ENCODE data around the gene AOC1.

The AOC1 gene

DNA sequence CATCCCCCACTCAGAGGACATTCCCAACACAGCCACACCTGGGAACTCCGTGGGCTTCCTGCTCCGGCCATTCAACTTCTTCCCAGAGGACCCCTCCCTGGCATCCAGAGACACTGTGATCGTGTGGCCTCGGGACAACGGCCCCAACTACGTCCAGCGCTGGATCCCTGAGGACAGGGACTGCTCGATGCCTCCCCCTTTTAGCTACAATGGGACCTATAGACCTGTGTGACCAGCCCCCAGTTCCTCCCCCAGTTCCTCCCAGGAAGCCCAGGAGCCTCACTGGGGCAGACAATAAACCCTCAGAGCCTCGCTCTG, 8.6 kb downstream of the AOC1 start:
- POLR2A ChIA-PET = no interaction called here

GRCh38 chr7:150862356-150862755, 10.0 kb downstream of the AOC1 start:
- Histone ChIP-seq H3K9me3 (ENCODE audit: control insufficient read depth, insufficient read depth, low read depth, low read length) (no peaks in the 10 kb centered on the region), H3K4me1 (ENCODE audit: control insufficient read depth, insufficient read depth, low read length) (no peaks in the 10 kb centered on the region), H3K36me3 (ENCODE audit: control insufficient read depth in 2 of 2, insufficient read depth in 1 of 2, low read length in 2 of 2) (no peaks in the 10 kb centered on the region), H3K4me3 (ENCODE audit: low read depth, low read length) (no peak overlapping the region), H3K27ac (ENCODE audit: extremely low read depth, low read depth, low read length) (no peak overlapping the region)
- ChIA-PET POLR2A (no interaction called here), CTCF (no interaction called here)
- no peak for TF ChIP-seq ZNF514 (tag by site-specific recombination; IDR thresholded peaks at IDR 0.05)
- TF ChIP-seq ZNF510 (tag by site-specific recombination; IDR thresholded peaks at IDR 0.05; ENCODE audit: insufficient replicate concordance) = no peak
- no peak for TF ChIP-seq ZNF560 (tag by site-specific recombination; IDR thresholded peaks at IDR 0.05; ENCODE audit: borderline replicate concordance)
- no peak for TF ChIP-seq ZBTB7A (tag by site-specific recombination; IDR thresholded peaks at IDR 0.05; ENCODE audit: low read depth)
- no peak for TF ChIP-seq ZNF423 (tag by site-specific recombination; IDR thresholded peaks at IDR 0.05)
- TF ChIP-seq ZNF704 (tag by site-specific recombination; IDR thresholded peaks at IDR 0.05) = no peak
- TF ChIP-seq ZNF747 (tag by site-specific recombination; IDR thresholded peaks at IDR 0.05) = no peak
- TF ChIP-seq KLF16 (tag by site-specific recombination; IDR thresholded peaks at IDR 0.05) = no peak
- TF ChIP-seq HOXC10 (CRISPR knock-in tag; IDR thresholded peaks at IDR 0.05) = no peak
- TF ChIP-seq ZNF274 (IDR thresholded peaks at IDR 0.05; ENCODE audit: low read length) = no peak
- TF ChIP-seq ZNF274 (tag by site-specific recombination; IDR thresholded peaks at IDR 0.05; ENCODE audit: borderline replicate concordance) = no peak
- no peak for TF ChIP-seq ZNF280C (tag by site-specific recombination; IDR thresholded peaks at IDR 0.05)

More for the DNA sequence above, 8.6 kb downstream of the AOC1 start:
- TF ChIP-seq HOXD13 (CRISPR knock-in tag; IDR thresholded peaks at IDR 0.05; ENCODE audit: borderline replicate concordance) = no peak
- no peak for TF ChIP-seq ZFHX2 (tag by site-specific recombination; conservative IDR thresholded peaks at IDR 0.05)
- TF ChIP-seq, protein P1, sequence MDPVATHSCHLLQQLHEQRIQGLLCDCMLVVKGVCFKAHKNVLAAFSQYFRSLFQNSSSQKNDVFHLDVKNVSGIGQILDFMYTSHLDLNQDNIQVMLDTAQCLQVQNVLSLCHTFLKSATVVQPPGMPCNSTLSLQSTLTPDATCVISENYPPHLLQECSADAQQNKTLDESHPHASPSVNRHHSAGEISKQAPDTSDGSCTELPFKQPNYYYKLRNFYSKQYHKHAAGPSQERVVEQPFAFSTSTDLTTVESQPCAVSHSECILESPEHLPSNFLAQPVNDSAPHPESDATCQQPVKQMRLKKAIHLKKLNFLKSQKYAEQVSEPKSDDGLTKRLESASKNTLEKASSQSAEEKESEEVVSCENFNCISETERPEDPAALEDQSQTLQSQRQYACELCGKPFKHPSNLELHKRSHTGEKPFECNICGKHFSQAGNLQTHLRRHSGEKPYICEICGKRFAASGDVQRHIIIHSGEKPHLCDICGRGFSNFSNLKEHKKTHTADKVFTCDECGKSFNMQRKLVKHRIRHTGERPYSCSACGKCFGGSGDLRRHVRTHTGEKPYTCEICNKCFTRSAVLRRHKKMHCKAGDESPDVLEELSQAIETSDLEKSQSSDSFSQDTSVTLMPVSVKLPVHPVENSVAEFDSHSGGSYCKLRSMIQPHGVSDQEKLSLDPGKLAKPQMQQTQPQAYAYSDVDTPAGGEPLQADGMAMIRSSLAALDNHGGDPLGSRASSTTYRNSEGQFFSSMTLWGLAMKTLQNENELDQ (tag by site-specific recombination; IDR thresholded peaks at IDR 0.05; ENCODE audit: low read depth) = no peak
- Histone ChIP-seq H3K9me3 (ENCODE audit: control insufficient read depth, insufficient read depth, low read depth, low read length) (no peaks in the 10 kb centered on the region), H3K4me1 (ENCODE audit: control insufficient read depth, insufficient read depth, low read length) (no peaks in the 10 kb centered on the region), H3K36me3 (ENCODE audit: control insufficient read depth in 2 of 2, insufficient read depth in 1 of 2, low read length in 2 of 2) (no peaks in the 10 kb centered on the region), H3K4me3 (ENCODE audit: low read depth, low read length) (no peak overlapping the region), H3K27ac (ENCODE audit: extremely low read depth, low read depth, low read length) (no peak overlapping the region)
- CTCF ChIA-PET = interaction anchor here (1.2 kb wide), 1 partner anchor 82 kb away, joined by 3 read pairs; no protein-coding TSS in a partner anchor

DNA sequence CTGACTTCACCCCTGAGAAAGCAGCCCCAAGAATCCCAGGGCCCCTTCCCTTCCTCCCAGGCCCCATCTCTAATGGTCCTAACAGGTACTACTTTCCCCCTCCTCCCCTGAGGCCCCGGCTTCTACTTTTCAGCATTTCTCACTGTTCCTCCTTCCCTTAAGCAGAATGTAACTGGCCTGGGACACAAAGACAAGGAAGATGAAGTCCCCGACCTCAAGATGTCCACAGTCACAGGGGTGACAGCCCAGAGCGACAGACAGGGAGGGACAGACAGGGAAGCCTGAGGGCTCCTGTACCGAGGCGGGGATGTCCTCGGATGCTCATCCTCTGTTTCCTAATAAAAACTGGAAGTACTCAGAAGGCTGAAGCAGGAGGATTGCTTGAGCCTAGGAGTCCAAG, 11.6 kb downstream of the AOC1 start:
- Histone ChIP-seq H3K9me3 (ENCODE audit: control insufficient read depth, insufficient read depth, low read depth, low read length) (no peaks in the 10 kb centered on the region), H3K4me3 (ENCODE audit: low read depth, low read length) (no peak overlapping the region), H3K4me1 (ENCODE audit: control insufficient read depth, insufficient read depth, low read length) (no peaks in the 10 kb centered on the region), H3K36me3 (ENCODE audit: control insufficient read depth in 2 of 2, insufficient read depth in 1 of 2, low read length in 2 of 2) (no peaks in the 10 kb centered on the region), H3K27ac (ENCODE audit: extremely low read depth, low read depth, low read length) (no peak overlapping the region)
- ChIA-PET CTCF (interaction anchor here (3.1 kb wide), 1 partner anchor 12 kb away, joined by 28 read pairs; no protein-coding TSS in a partner anchor), POLR2A (no interaction called here)
- TF ChIP-seq ZSCAN4 (tag by site-specific recombination; IDR thresholded peaks at IDR 0.05) (no peak), ZNF521 (tag by site-specific recombination; IDR thresholded peaks at IDR 0.05) (no peak), AEBP2 (tag by site-specific recombination; IDR thresholded peaks at IDR 0.05; ENCODE audit: borderline replicate concordance) (no peak), GFI1B (tag by site-specific recombination; IDR thresholded peaks at IDR 0.05) (no peak), SETDB1 (IDR thresholded peaks at IDR 0.05; ENCODE audit: insufficient read length, low read length) (no peak)
- TF ChIP-seq, protein P2, sequence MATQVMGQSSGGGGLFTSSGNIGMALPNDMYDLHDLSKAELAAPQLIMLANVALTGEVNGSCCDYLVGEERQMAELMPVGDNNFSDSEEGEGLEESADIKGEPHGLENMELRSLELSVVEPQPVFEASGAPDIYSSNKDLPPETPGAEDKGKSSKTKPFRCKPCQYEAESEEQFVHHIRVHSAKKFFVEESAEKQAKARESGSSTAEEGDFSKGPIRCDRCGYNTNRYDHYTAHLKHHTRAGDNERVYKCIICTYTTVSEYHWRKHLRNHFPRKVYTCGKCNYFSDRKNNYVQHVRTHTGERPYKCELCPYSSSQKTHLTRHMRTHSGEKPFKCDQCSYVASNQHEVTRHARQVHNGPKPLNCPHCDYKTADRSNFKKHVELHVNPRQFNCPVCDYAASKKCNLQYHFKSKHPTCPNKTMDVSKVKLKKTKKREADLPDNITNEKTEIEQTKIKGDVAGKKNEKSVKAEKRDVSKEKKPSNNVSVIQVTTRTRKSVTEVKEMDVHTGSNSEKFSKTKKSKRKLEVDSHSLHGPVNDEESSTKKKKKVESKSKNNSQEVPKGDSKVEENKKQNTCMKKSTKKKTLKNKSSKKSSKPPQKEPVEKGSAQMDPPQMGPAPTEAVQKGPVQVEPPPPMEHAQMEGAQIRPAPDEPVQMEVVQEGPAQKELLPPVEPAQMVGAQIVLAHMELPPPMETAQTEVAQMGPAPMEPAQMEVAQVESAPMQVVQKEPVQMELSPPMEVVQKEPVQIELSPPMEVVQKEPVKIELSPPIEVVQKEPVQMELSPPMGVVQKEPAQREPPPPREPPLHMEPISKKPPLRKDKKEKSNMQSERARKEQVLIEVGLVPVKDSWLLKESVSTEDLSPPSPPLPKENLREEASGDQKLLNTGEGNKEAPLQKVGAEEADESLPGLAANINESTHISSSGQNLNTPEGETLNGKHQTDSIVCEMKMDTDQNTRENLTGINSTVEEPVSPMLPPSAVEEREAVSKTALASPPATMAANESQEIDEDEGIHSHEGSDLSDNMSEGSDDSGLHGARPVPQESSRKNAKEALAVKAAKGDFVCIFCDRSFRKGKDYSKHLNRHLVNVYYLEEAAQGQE (tag by site-specific recombination; IDR thresholded peaks at IDR 0.05) = no peak
